GM19351 (cell line): ENCODE data around the gene ZNF547.
A peak's percentile ranks its signal among the peaks of the same experiment; 100 is the strongest.
"Not testable (repeated sequence)": the region's sequence is repeated elsewhere in the genome, so short reads cannot be mapped to it uniquely, and the experiment has no call there.

Experiments
- ATAC-seq: cut with Tn5 transposase; IDR thresholded peaks from one replicate; pipeline ENCODE4 v1.9.1; 2021; ENCODE audit warnings: mild to moderate bottlenecking, moderate library complexity; ENCODE audit not compliant: unreplicated experiment

ZNF547 gene

GRCh38 chr19:57374179-57374578 lies 10.8 kb downstream of the ZNF547 start:
- ATAC-seq: no peak

- ATAC-seq: not testable (repeated sequence)
Measured at GRCh38 chr19:57374647-57375046, 11.3 kb downstream of the ZNF547 start.

GRCh38 chr19:57376151-57376550 lies 12.8 kb downstream of the ZNF547 start:
- ATAC-seq: no peak

GRCh38 chr19:57377498-57378146 lies 14.3 kb downstream of the ZNF547 start:
- no peak for ATAC-seq

- ATAC-seq: no peak
Measured at GRCh38 chr19:57380923-57381322, 17.6 kb downstream of the ZNF547 start.

- ATAC-seq: no peak
Measured at GRCh38 chr19:57382806-57383488, 19.6 kb downstream of the ZNF547 start.

GRCh38 chr19:57389194-57389729 lies 25.9 kb downstream of the ZNF547 start:
- ATAC-seq: no peak

GRCh38 chr19:57389730-57390598 lies 26.6 kb downstream of the ZNF547 start, which contains the start of gene ZNF548:
ZNF548 (plus strand) TSS chr19:57389854; CDS start chr19:57390100, 246 bp downstream.
- ATAC-seq: peak; percentile 98

- no peak for ATAC-seq
Measured at GRCh38 chr19:57395710-57396109, 32.4 kb downstream of the ZNF547 start.

GRCh38 chr19:57398868-57399267 lies 35.5 kb downstream of the ZNF547 start:
- no peak for ATAC-seq

GRCh38 chr19:57403737-57404563 lies 40.6 kb downstream of the ZNF547 start:
- no peak for ATAC-seq

GRCh38 chr19:57406516-57407123 lies 43.3 kb downstream of the ZNF547 start:
- no peak for ATAC-seq

- peak; percentile 98 for ATAC-seq
Measured at GRCh38 chr19:57410877-57411671, 47.7 kb downstream of the ZNF547 start, which contains the start of gene ZNF17. ZNF17 (plus strand) TSS chr19:57411161; CDS start chr19:57413616, 2,455 bp downstream.

GRCh38 chr19:57419439-57419838 lies 56.1 kb downstream of the ZNF547 start:
- ATAC-seq: no peak

- no peak for ATAC-seq
Measured at GRCh38 chr19:57421037-57421436, 57.7 kb downstream of the ZNF547 start.
